Measurements from ENCODE around the gene GRAMD1C.

- TF ChIP-seq POLR2A (IDR thresholded peaks at IDR 0.05; ENCODE audit: low read depth, low read length) (no peak), TAF1 (IDR thresholded peaks at IDR 0.05; ENCODE audit: low read depth, low read length) (no peak), POLR2AphosphoS5 (IDR thresholded peaks at IDR 0.05; ENCODE audit: low read depth, low read length) (no peak), SPI1 (IDR thresholded peaks at IDR 0.05; ENCODE audit: low read depth, low read length) (no peak), POU2F2 (IDR thresholded peaks at IDR 0.05; ENCODE audit: low read depth, low read length) (no peak), PAX5 (IDR thresholded peaks at IDR 0.05; ENCODE audit: insufficient read depth, low read length, severe bottlenecking) (no peak)
Observed at GRCh38 chr3:113895964-113896363, 57.4 kb downstream of the GRAMD1C start.

Data from GM12891 (cell line).